ENCODE results near the gene EFNA1. TPM values are rescaled to one million over a fixed set of nuclear protein-coding genes. Genes with fewer than 3 reads are reported as not detected.

The EFNA1 gene
- total and polyA plus RNA-seq, 2 of the 8 experiments (the other 6 are each of a cell fraction or from before 2014, with no cell fraction given) = 4.9 to 14.6 TPM

GRCh38 chr1:155107309-155108264 lies 20.1 kb upstream of the EFNA1 start:
- Histone ChIP-seq H2BK5ac (ENCODE audit: low read depth, low read length) (no peak overlapping the region), H2AFZ (ENCODE audit: low read length) (no peak overlapping the region), H3K23me2 (ENCODE audit: low read depth, low read length) (no peaks in the 10 kb centered on the region), H3K4ac (replicated peaks; ENCODE audit: insufficient read length, low read depth, low read length) (no peak overlapping the region), H3K36me3 (ENCODE audit: control insufficient read depth in 2 of 4, insufficient read depth in 4 of 4, low read length in 3 of 4) (no peaks in the 10 kb centered on the region), H4K5ac (ENCODE audit: insufficient read length, low read depth, low read length) (no peak overlapping the region), H3K14ac (ENCODE audit: insufficient read length) (no peak overlapping the region), H3K27ac (ENCODE audit: low read depth, low read length) (no peak overlapping the region), H2BK15ac (ENCODE audit: low read length) (no peak overlapping the region), H2BK12ac (ENCODE audit: low read depth, low read length) (no peak overlapping the region), H3K4me2 (ENCODE audit: insufficient read depth in 1 of 2, low read depth in 2 of 2, low read length in 2 of 2) (no peak overlapping the region), H3K9ac (replicated peaks in 1 of 4; ENCODE audit: extremely low read depth in 1 of 4, low read depth in 3 of 4, low read length in 3 of 4) (no peak overlapping the region), H2BK120ac (replicated peaks; ENCODE audit: low read depth, low read length) (no peak overlapping the region), H4K20me1 (replicated peaks in 1 of 2; ENCODE audit: control insufficient read depth in 1 of 2, insufficient read depth in 2 of 2, low read length in 2 of 2) (peaks cover 0 to 4% of the 10 kb centered on the region in 2 experiments), H2BK20ac (ENCODE audit: low read length) (no peak overlapping the region), H3K23ac (ENCODE audit: insufficient read length) (no peak overlapping the region), H3K4me3 (ENCODE audit: extremely low read depth in 1 of 4, insufficient read depth in 2 of 4, low read depth in 3 of 4, low read length in 4 of 4) (no peak overlapping the region), H3K79me2 (ENCODE audit: control insufficient read depth in 1 of 2, insufficient read depth in 2 of 2, low read length in 2 of 2) (no peaks in the 10 kb centered on the region), H3K9me3 (ENCODE audit: insufficient read depth in 2 of 2, low read depth in 1 of 2, low read length in 1 of 2) (no peaks in the 10 kb centered on the region), H2AK5ac (ENCODE audit: low read depth, low read length) (no peak overlapping the region), H4K8ac (ENCODE audit: extremely low read depth, insufficient read depth, low read length) (no peak overlapping the region), H3K56ac (replicated peaks; ENCODE audit: insufficient read length, low read depth, low read length) (no peak overlapping the region), H4K91ac (replicated peaks; ENCODE audit: insufficient read length, low read length) (no peak overlapping the region), H3K18ac (ENCODE audit: extremely low read depth, low read length) (no peak overlapping the region), H3K27me3 (replicated peaks in 1 of 4; ENCODE audit: control insufficient read depth in 3 of 4, extremely low read depth in 1 of 4, insufficient read depth in 3 of 4, low read length in 3 of 4) (no peaks in the 10 kb centered on the region), H3K4me1 (replicated peaks in 1 of 4; ENCODE audit: control insufficient read depth in 3 of 4, insufficient read depth in 4 of 4, low read length in 3 of 4) (peaks cover 0 to 3% (median 0%) of the 10 kb centered on the region in 4 experiments; a peak in 2 of 7 replicates), H3K79me1 (ENCODE audit: low read depth, low read length) (no peaks in the 10 kb centered on the region)
- no peak for TF ChIP-seq E2F6 (IDR thresholded peaks at IDR 0.05)
- peak in 1 of 2 experiments; percentile 11; a peak in 1 of 4 replicates for TF ChIP-seq RAD21 (IDR thresholded peaks at IDR 0.05 in 1 of 2, conservative IDR thresholded peaks at IDR 0.05 in 1 of 2; ENCODE audit: low read depth in 2 of 2, low read length in 2 of 2)
- ChIA-PET CTCF (ENCODE audit: partially characterized antibody) (interaction anchor here (0.8 to 3.5 kb wide), 15 partner anchors 11 to 70 kb away, joined by 3 to 29 read pairs (median 4); no protein-coding TSS in a partner anchor), POLR2A (ENCODE audit: partially characterized antibody) (interaction anchor here (1.1 kb wide), 1 partner anchor 22 kb away, joined by 3 read pairs; no protein-coding TSS in a partner anchor)
- no peak for DNase-seq (ENCODE audit: low read depth in 1 of 2, low spot score in 2 of 2)
- FAIRE-seq = no peak
- WGBS, 2 experiments (ENCODE audit: extremely low coverage in 1 of 2, insufficient coverage in 1 of 2, insufficient read length in 1 of 2, insufficient replicate concordance in 2 of 2, low coverage in 1 of 2, low lambda C conversion rate in 2 of 2, missing lambda C conversion rate in 1 of 2) = 83% methylated on average over 12 of the region's 12 CpGs; no CpG with 5 or more reads in 1 of the 2 experiments

All from H1 (cell line).